ENCODE data around the gene EDEM2.

The EDEM2 gene

DNA sequence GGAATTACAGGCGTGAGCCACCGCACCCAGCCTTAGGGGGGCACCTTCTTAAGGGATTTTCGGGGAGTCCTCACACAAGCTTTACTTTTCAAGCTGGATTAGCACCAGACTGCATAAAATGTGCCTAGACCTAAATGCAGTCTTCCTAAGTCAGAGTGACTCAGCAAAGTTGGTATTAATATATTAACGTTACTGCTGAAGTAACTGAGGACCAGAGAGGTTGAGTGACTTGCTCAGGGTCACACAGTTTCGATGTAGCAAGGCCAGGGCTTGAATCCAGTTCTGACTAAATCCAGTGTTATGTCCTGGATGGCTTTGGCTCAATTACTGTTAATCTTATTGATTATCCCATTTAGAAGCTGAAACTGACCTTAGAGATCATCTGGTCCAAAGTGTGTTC, 13.4 kb downstream of the EDEM2 start:
- Histone ChIP-seq H3K18ac (ENCODE audit: low read length) (no peak overlapping the region), H4K91ac (ENCODE audit: low read depth, low read length) (no peak overlapping the region), H3K9me3 (ENCODE audit: insufficient read depth, low read depth, low read length) (no peaks in the 10 kb centered on the region), H2BK5ac (ENCODE audit: low read depth, low read length, poor library complexity) (no peak overlapping the region), H3K4me2 (ENCODE audit: low read length) (no peak overlapping the region), H3K4me3 (ENCODE audit: low read depth, low read length) (no peak overlapping the region), H3K4me1 (ENCODE audit: control insufficient read depth in 1 of 2, insufficient read depth in 2 of 2, low read length in 2 of 2) (peaks cover 3 to 5% of the 10 kb centered on the region in 2 experiments), H2BK120ac (ENCODE audit: insufficient read depth, low read length, poor library complexity) (no peak overlapping the region), H4K8ac (ENCODE audit: low read depth, low read length) (no peak overlapping the region), H3K79me1 (ENCODE audit: low read length) (no peaks in the 10 kb centered on the region), H3K27me3 (ENCODE audit: insufficient read depth, low read length) (no peaks in the 10 kb centered on the region), H4K12ac (ENCODE audit: low read depth, low read length) (no peak overlapping the region), H3K27ac (ENCODE audit: low read depth, low read length) (no peak overlapping the region), H2BK12ac (ENCODE audit: low read length) (no peak overlapping the region), H3K9ac (ENCODE audit: low read length) (no peak overlapping the region), H3K4ac (ENCODE audit: low read depth, low read length) (no peak overlapping the region), H2AK5ac (ENCODE audit: low read length) (no peak overlapping the region), H3K23ac (ENCODE audit: low read length) (no peak overlapping the region), H2AFZ (ENCODE audit: insufficient read depth, low read length, poor library complexity) (no peak overlapping the region), H3K79me2 (ENCODE audit: control insufficient read depth, insufficient read depth, low read length, poor library complexity) (no peaks in the 10 kb centered on the region), H3K36me3 (ENCODE audit: control insufficient read depth in 1 of 2, insufficient read depth in 2 of 2, low read length in 2 of 2) (peaks cover 28 to 36% of the 10 kb centered on the region in 2 experiments), H3K14ac (ENCODE audit: low read length) (no peak overlapping the region)
- WGBS (ENCODE audit: extremely low coverage, insufficient coverage, insufficient read length) = no CpG with 5 or more reads among the region's 5 CpGs
- DNase-seq = no peak

- Histone ChIP-seq H3K23ac (ENCODE audit: low read length) (no peak overlapping the region), H3K18ac (ENCODE audit: low read length) (no peak overlapping the region), H3K4me2 (ENCODE audit: low read length) (no peak overlapping the region), H3K27me3 (ENCODE audit: insufficient read depth, low read length) (no peaks in the 10 kb centered on the region), H2AK5ac (ENCODE audit: low read length) (no peak overlapping the region), H3K79me1 (ENCODE audit: low read length) (no peaks in the 10 kb centered on the region), H3K27ac (ENCODE audit: low read depth, low read length) (no peak overlapping the region), H3K4me1 (ENCODE audit: control insufficient read depth in 1 of 2, insufficient read depth in 2 of 2, low read length in 2 of 2) (peaks cover 3 to 5% of the 10 kb centered on the region in 2 experiments), H4K8ac (ENCODE audit: low read depth, low read length) (no peak overlapping the region), H4K12ac (ENCODE audit: low read depth, low read length) (no peak overlapping the region), H3K36me3 (ENCODE audit: control insufficient read depth in 1 of 2, insufficient read depth in 2 of 2, low read length in 2 of 2) (peaks cover 28 to 33% of the 10 kb centered on the region in 2 experiments), H3K14ac (ENCODE audit: low read length) (no peak overlapping the region), H3K9me3 (ENCODE audit: insufficient read depth, low read depth, low read length) (no peaks in the 10 kb centered on the region), H2BK5ac (ENCODE audit: low read depth, low read length, poor library complexity) (no peak overlapping the region), H3K9ac (ENCODE audit: low read length) (no peak overlapping the region), H3K79me2 (ENCODE audit: control insufficient read depth, insufficient read depth, low read length, poor library complexity) (no peaks in the 10 kb centered on the region), H2BK120ac (ENCODE audit: insufficient read depth, low read length, poor library complexity) (no peak overlapping the region), H3K4ac (ENCODE audit: low read depth, low read length) (no peak overlapping the region), H2AFZ (ENCODE audit: insufficient read depth, low read length, poor library complexity) (no peak overlapping the region), H2BK12ac (ENCODE audit: low read length) (no peak overlapping the region), H4K91ac (ENCODE audit: low read depth, low read length) (no peak overlapping the region), H3K4me3 (ENCODE audit: low read depth, low read length) (no peak overlapping the region)
- WGBS (ENCODE audit: extremely low coverage, insufficient coverage, insufficient read length) = no CpG with 5 or more reads among the region's 5 CpGs
- no peak for DNase-seq
Measured at GRCh38 chr20:35133031-35133430, 14.1 kb downstream of the EDEM2 start.

- Histone ChIP-seq H3K4me2 (ENCODE audit: low read length) (no peak overlapping the region), H3K27ac (ENCODE audit: low read depth, low read length) (no peak overlapping the region), H3K36me3 (ENCODE audit: control insufficient read depth in 1 of 2, insufficient read depth in 2 of 2, low read length in 2 of 2) (peaks cover 20 to 24% of the 10 kb centered on the region in 2 experiments), H3K4ac (ENCODE audit: low read depth, low read length) (no peak overlapping the region), H3K9ac (ENCODE audit: low read length) (no peak overlapping the region), H3K79me1 (ENCODE audit: low read length) (no peaks in the 10 kb centered on the region), H2BK5ac (ENCODE audit: low read depth, low read length, poor library complexity) (no peak overlapping the region), H3K79me2 (ENCODE audit: control insufficient read depth, insufficient read depth, low read length, poor library complexity) (no peaks in the 10 kb centered on the region), H3K18ac (ENCODE audit: low read length) (no peak overlapping the region), H3K4me1 (ENCODE audit: control insufficient read depth in 1 of 2, insufficient read depth in 2 of 2, low read length in 2 of 2) (peaks cover 3 to 5% of the 10 kb centered on the region in 2 experiments), H2BK120ac (ENCODE audit: insufficient read depth, low read length, poor library complexity) (no peak overlapping the region), H3K23ac (ENCODE audit: low read length) (no peak overlapping the region), H2AK5ac (ENCODE audit: low read length) (no peak overlapping the region), H4K91ac (ENCODE audit: low read depth, low read length) (no peak overlapping the region), H4K12ac (ENCODE audit: low read depth, low read length) (no peak overlapping the region), H3K14ac (ENCODE audit: low read length) (no peak overlapping the region), H2AFZ (ENCODE audit: insufficient read depth, low read length, poor library complexity) (no peak overlapping the region), H2BK12ac (ENCODE audit: low read length) (no peak overlapping the region), H4K8ac (ENCODE audit: low read depth, low read length) (no peak overlapping the region), H3K4me3 (ENCODE audit: low read depth, low read length) (no peak overlapping the region), H3K9me3 (ENCODE audit: insufficient read depth, low read depth, low read length) (no peaks in the 10 kb centered on the region), H3K27me3 (ENCODE audit: insufficient read depth, low read length) (no peaks in the 10 kb centered on the region)
- no peak for DNase-seq
- no CpG with 5 or more reads among the region's 4 CpGs for WGBS (ENCODE audit: extremely low coverage, insufficient coverage, insufficient read length)
Measured at GRCh38 chr20:35131934-35132333, 15.2 kb downstream of the EDEM2 start.

GRCh38 chr20:35129647-35130069, 17.5 kb downstream of the EDEM2 start:
- H3K4me1 ChIP-seq (ENCODE audit: control insufficient read depth in 1 of 2, insufficient read depth in 2 of 2, low read length in 2 of 2) = no peaks in the 10 kb centered on the region

More at GRCh38 chr20:35129647-35130069, 17.5 kb downstream of the EDEM2 start:
- no peak overlapping the region for H3K18ac ChIP-seq (ENCODE audit: low read length)
- no peaks in the 10 kb centered on the region for H3K27me3 ChIP-seq (ENCODE audit: insufficient read depth, low read length)
- no peak overlapping the region for H3K9ac ChIP-seq (ENCODE audit: low read length)
- no peak overlapping the region for H2BK12ac ChIP-seq (ENCODE audit: low read length)
- no peak overlapping the region for H2AK5ac ChIP-seq (ENCODE audit: low read length)
- H4K8ac ChIP-seq (ENCODE audit: low read depth, low read length) = no peak overlapping the region
- no peak overlapping the region for H3K23ac ChIP-seq (ENCODE audit: low read length)
- no peak overlapping the region for H3K4me3 ChIP-seq (ENCODE audit: low read depth, low read length)
- peak in 1 of 2 donors; percentile 4 for DNase-seq
- H4K12ac ChIP-seq (ENCODE audit: low read depth, low read length) = no peak overlapping the region
- no peaks in the 10 kb centered on the region for H3K79me1 ChIP-seq (ENCODE audit: low read length)
- H2BK120ac ChIP-seq (ENCODE audit: insufficient read depth, low read length, poor library complexity) = no peak overlapping the region
- no peak overlapping the region for H3K14ac ChIP-seq (ENCODE audit: low read length)
- no peaks in the 10 kb centered on the region for H3K79me2 ChIP-seq (ENCODE audit: control insufficient read depth, insufficient read depth, low read length, poor library complexity)
- H3K36me3 ChIP-seq (ENCODE audit: control insufficient read depth in 1 of 2, insufficient read depth in 2 of 2, low read length in 2 of 2) = peaks cover 22 to 29% of the 10 kb centered on the region in 2 experiments
- H3K27ac ChIP-seq (ENCODE audit: low read depth, low read length) = no peak overlapping the region
- no peak overlapping the region for H4K91ac ChIP-seq (ENCODE audit: low read depth, low read length)
- WGBS (ENCODE audit: extremely low coverage, insufficient coverage, insufficient read length) = no CpG with 5 or more reads among the region's 2 CpGs
- no peak overlapping the region for H2AFZ ChIP-seq (ENCODE audit: insufficient read depth, low read length, poor library complexity)
- no peak overlapping the region for H2BK5ac ChIP-seq (ENCODE audit: low read depth, low read length, poor library complexity)
- no peak overlapping the region for H3K4me2 ChIP-seq (ENCODE audit: low read length)
- H3K9me3 ChIP-seq (ENCODE audit: insufficient read depth, low read depth, low read length) = no peaks in the 10 kb centered on the region
- no peak overlapping the region for H3K4ac ChIP-seq (ENCODE audit: low read depth, low read length)

All from trophoblast cell (in vitro differentiated cells and primary cell).